IPS-18c (cell line): ENCODE results near the gene ANKRD7.

ENCODE experiments used
- H3K4me3 ChIP-seq: 2 replicates; pipeline ENCODE4 v1.7.0; 2013; ENCODE audit warnings: low read depth, mild to moderate bottlenecking, low read length, moderate library complexity; ENCODE audit not compliant: insufficient read depth
- H3K9me3 ChIP-seq: one replicate; pipeline ENCODE4 v1.6.1; 2013; ENCODE audit warnings: mild to moderate bottlenecking, low read length, moderate library complexity; ENCODE audit not compliant: control insufficient read depth, insufficient read depth

ANKRD7 gene, protein sequence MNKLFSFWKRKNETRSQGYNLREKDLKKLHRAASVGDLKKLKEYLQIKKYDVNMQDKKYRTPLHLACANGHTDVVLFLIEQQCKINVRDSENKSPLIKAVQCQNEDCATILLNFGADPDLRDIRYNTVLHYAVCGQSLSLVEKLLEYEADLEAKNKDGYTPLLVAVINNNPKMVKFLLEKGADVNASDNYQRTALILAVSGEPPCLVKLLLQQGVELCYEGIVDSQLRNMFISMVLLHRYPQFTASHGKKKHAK

DNA sequence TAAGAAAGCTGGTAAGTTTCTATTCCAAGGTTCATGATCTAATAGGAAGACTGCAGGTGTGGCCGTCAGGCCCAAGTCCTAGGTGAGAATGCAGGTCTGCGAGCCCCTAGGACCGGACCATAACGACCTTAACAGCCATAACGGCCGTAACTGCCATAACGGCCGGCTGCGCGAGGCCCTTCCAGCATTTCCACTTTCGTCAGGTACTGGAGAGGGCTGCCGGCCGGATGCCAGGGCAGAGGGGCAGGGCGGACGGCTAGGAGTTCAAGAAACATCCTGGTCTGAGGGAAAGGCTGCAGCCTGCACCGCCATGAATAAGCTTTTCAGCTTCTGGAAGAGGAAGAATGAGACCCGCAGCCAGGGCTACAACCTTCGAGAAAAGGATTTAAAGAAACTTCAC lies at the start of gene ANKRD7:
ANKRD7 (plus strand) TSS at position 184 of the 400 bp plus-strand sequence; CDS start at position 311, 127 bp downstream.
- H3K9me3 ChIP-seq = no peaks in the 10 kb centered on the region
- no peak within 1 kb of the TSS for H3K4me3 ChIP-seq

DNA sequence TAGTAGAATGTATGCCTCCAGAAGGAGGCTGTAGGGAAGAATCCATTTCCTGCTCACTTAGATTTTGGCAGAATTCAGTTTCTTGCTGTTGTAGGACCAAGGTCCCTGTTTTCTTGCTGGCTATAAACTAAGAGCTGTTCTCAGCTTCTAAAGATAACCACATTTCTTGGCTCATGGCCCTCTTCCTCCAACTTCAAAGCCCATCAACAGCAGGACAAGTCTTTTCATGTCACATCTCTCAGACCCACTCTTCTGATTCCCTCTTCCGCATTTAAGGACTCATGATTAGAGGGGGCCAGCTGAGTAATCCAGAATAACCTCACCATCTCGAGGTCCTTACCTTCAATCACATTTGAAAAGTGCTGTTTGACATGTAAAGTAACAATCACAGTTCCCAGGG lies 48.8 kb upstream of the ANKRD7 start:
- no peaks in the 10 kb centered on the region for H3K9me3 ChIP-seq
- H3K4me3 ChIP-seq = no peak overlapping the region

DNA sequence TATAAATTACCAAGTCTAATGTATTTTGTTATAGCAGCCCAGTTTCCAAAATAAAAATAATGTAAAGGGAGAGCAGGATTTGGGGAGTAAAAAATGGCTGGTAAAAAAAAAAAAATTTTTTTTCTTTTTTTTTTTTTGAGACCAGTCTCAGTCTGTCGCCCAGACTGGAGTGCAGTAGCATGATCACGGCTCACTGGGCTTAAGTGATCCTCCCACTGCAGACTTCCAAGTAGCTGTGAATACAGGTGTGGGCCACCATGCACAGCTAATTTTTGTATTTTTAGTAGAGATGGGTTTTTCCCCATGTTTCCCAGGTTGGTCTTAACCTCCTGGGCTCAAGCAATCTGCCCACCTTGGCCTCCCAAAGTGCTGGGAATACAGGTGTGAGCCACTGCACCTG lies 45.3 kb upstream of the ANKRD7 start:
- Histone ChIP-seq H3K4me3 (no peak overlapping the region), H3K9me3 (no peaks in the 10 kb centered on the region)

DNA sequence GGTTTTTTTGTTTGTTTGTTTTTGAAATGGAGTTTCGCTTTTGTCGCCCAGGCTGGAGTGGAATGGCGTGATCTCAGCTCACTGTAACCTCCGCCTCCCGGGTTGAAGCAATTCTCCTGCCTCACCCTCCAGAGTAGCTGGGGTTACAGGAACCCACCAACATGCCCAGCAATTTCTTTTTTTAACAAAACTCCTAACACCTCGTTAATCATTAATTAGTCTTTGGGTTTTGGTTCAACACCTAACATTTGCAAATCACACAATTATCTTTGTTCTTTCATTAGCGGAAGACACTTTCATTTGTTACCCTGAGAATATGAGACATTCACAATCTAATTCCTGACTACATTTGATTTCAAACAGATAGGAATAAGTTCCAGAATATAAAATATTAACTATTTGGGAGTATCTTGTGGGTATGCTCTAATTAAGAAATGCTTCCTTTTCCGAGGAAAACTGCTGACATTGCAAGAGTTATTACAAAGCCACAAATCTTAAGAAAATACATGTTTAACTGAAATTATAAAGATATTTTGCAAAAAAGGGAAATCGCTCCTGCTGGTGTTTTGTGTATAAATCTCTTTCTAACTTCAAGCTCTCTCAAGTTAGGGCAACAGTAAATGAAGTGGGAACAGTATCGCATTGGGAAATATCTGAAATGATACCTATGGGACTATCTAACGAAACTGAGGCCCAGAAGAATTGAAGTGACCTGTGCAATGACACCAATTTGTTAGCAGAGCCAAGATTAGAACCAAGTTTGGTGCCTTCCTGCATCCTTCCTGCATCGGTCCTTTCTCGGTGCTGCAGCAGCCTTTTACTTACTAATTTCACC lies 41.7 kb upstream of the ANKRD7 start:
- Histone ChIP-seq H3K9me3 (no peaks in the 10 kb centered on the region), H3K4me3 (peak overlapping the region; percentile 86)

DNA sequence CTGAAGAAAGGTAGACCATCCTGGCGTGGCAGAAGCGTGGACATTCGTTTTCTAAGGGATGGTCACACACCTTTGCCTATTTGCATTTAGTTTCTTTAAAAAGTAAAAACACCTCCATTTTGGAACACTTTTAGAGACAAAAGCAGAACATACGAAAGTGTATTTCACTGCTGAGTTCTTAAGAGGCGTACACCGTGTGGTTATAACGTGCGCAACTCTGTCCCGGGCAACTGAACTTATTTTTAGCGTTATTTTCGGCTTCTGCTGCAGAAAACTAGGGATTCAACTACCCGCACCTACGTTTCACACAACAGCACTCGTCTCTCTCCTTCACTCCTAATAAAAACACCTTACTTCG lies 41.1 kb upstream of the ANKRD7 start:
- Histone ChIP-seq H3K4me3 (peak overlapping the region; percentile 86), H3K9me3 (no peaks in the 10 kb centered on the region)

DNA sequence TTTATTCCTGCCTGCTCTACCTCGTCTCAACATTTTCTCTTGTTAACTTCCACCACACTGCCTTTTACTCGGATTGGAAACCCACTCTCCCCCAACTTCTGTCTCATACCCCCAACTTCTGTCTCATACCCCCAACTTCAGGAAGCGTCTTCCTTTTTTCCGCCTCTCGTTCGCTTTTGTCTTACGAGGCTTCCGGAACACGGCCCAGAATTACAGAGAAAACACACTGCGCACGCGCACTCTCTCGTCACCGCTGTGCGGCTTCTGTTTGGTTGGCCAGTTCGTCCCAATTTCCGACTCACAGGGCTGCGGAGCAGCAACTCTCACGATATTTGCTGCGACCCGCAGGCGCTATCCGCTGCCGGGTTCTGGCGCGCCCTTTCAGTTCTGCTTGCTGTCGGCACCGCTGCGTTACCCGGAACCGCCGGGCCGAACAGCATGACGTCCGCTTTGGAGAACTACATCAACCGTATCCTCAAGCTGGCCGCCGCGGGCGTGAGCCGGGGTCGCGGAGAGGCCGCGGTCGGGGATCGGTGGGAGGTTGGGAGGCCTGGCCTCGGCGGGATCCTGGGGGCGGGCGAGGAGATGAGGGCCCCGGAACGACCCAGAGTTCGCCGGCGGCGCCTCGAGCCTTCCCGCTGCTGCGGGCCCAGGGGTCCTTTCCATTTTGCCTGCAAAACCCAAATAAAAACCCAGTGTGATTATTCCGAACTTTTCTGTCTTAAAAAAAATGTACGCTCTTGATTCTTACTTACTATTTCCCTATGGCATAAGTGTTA lies 40.5 kb upstream of the ANKRD7 start, which contains the start of gene LSM8:
LSM8 (plus strand) TSS at position 379 of the 779 bp plus-strand sequence; CDS start at position 439, 60 bp downstream.
- Histone ChIP-seq H3K9me3 (no peaks in the 10 kb centered on the region), H3K4me3 (peak within 1 kb of the TSS; percentile 86)

DNA sequence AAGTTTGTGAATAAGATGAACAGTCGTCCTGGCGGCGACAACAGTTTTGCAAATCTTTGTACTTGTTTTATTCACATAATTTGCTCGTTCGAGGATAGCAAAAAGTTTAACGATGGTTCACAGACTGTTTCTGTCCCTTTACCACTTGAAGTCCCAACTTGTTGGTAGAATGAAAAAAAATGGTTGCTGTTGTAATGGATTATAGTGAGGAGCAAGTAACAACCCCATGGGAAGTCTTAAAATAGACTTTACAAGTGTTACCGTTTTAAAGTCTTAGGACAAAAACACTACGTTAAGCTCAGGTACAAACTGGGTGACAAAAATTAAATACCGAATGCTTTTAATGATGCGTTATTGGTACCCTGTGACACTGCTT lies 40.0 kb upstream of the ANKRD7 start:
- peak overlapping the region; percentile 86 for H3K4me3 ChIP-seq

DNA sequence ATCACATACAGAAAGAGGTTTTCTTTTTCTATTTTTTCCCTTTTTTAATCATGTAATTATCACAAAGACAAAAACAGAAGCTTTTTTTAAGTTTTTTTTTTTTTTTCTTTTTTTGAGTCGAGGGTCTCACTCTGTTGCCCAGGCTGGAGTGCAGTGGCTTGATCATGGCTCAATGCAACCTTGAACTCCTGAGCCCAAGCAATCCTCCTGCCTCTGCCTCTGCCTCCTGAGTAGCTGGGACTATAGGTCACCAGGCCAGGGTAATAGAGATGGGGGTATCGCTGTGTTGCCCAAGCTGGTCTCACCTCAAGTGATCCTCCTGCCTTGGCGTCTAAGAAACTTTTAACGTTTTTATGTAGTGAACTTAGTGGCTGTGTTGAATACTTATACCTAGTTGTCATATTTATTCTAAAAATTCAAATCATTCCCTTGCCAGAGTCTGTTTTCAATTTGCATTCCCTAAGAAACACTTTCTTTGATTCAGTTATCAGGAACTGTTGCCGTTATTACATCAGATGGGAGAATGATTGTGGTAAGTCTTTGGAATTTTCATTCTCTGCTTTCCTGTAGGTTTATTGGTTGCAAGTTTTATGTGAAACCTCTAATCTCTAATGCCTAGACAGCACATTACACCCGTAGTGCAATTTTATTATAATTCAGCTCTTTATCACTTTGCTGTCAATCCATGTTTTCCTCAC lies 39.2 kb upstream of the ANKRD7 start:
- no peak overlapping the region for H3K4me3 ChIP-seq
- no peaks in the 10 kb centered on the region for H3K9me3 ChIP-seq

More for the DNA sequence above, 40.0 kb upstream of the ANKRD7 start:
- H3K9me3 ChIP-seq = no peaks in the 10 kb centered on the region

DNA sequence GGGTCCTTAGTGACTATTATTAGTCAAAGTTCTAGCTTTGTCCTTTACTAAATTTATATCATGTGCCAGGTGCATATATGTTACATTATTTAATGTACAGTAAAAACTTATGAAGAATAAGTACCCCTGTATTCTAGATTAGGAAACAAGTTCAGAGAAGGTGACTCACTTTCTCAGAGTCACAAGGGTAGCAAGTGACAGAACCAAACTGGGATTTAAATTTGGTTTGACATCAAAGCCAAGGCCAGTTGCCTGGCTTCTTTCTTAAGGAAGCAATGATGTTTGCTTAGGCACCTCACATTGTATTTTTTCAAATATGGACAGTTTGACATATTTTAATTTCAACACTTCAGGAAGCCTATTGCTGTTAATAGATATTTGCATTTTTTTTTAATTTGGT lies 38.0 kb upstream of the ANKRD7 start:
- H3K4me3 ChIP-seq = no peak overlapping the region

DNA sequence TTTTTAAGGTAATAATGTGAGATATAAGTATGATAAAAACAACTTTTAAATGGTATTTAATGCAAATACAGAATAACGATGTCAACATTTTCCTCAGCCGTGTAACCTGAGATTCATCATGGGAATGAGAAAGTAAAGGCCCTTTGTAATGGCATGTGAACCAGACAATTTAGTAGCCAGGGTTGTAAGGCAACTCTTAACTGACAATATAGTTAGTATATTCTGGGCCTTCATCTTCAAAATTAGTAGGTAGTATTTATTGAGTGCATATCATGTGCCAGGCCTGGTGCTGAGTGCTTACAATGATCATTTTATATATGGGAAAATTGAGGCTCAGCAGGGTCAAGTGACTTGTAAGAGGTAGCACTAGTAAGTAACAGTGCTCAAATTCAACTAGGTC lies 29.9 kb upstream of the ANKRD7 start:
- Histone ChIP-seq H3K4me3 (no peak overlapping the region), H3K9me3 (no peaks in the 10 kb centered on the region)

More for the DNA sequence above, 38.0 kb upstream of the ANKRD7 start:
- H3K9me3 ChIP-seq = no peaks in the 10 kb centered on the region

DNA sequence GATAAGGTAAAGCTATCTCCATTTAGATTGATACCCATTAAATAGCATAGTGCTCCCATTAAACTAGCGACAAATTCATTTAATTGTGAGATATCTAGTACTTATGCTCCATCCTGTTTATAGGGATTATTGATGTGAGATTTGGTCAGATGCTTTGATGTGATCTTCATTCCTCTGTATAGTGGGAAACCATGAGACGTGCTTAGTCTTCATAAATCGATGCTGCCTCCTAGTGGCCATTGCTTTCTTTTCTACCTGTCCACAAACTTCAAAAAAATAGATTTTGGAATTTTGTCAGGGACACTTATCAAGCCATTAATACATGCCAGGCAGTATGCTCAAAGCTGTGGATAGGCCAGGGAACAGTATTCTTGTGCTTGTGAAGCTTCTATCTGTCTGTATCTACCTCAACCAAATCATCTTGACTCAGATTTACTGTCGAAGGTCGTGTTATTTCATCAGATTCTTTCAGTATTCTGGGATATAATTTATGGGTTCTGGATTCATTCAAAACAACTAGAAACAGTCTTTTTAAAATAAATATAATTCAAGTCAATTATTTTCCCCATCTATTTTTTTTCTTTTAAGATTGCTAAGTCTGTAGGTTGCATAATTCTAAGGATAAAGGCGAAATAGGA lies 28.5 kb upstream of the ANKRD7 start:
- H3K4me3 ChIP-seq = no peak overlapping the region
- H3K9me3 ChIP-seq = no peaks in the 10 kb centered on the region

DNA sequence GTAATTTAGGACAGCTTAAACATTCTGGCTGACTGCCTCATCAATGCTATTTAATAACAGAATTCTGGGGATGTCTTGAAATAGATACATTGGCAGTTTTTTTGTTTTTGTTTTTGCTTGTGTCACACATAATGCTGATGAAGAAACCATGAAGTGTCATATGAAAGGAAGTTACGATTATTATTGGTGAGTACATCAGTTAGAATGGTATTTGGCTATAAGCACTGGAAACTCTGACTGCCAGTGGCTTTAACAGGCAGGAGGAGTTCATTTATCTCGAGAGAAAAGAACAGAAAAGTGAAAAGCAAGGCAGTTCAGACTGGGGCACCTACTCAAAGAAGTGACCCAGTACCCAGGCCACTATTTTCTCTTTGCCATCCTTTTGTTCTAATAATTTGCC lies 22.4 kb upstream of the ANKRD7 start:
- no peak overlapping the region for H3K4me3 ChIP-seq
- no peaks in the 10 kb centered on the region for H3K9me3 ChIP-seq

DNA sequence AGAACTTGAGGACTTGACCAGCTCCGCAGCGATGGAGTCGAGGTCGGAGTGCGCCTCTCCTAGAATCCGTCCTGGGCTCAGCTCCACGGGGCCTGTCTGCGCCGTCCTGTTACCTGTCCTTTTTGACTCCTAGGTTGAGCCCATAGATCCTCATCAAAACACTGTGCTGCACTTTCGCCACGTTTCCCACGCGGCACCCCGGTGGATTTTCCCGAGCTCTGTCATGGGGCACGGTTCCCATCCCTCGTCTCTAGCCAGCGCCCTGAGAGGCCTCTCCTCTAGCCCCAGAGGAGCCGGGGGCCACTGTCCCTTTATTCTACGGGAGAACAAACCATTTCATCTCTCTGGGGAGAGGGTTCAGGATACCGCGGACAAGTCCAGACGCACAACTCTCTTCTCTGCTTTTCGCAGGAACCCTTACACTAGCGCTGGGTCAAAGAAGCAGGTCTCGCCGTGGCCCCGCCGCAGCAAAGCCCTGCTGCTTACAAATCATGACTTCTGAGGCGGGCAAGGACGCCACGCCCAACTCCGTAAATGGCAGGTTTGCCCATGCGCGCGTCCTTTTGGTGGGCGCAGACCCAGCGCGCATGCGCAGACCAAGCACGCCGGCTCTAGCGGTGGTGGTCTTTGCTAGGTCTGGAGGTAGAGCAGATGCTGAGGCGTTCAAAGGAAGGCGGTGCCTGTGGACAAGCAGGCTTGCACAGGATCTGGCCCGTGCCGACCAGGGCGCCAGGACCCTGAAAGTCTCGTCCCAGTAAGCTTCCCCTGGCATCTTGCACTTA lies 10.3 kb upstream of the ANKRD7 start:
- Histone ChIP-seq H3K9me3 (no peaks in the 10 kb centered on the region), H3K4me3 (peak overlapping the region; percentile 26; the same call in 1 of the 2 replicates)

DNA sequence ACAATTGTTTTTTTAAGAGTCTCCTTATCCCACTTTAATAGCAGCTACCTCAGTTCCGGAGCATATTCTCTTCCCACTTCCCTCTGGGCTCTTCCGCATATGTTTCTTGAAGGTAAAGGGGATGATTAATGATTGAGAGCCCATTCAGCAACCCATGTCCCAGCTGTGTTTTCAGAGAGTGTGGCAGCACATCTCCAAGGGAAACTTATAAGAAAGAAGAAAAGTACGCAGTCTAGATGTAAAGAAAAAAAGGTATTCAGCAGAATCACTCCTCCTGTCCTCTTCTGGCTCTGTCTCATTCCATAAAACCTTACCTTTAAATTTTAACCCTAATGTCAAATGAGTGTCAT lies 9.7 kb upstream of the ANKRD7 start:
- Histone ChIP-seq H3K9me3 (no peaks in the 10 kb centered on the region), H3K4me3 (peak overlapping the region; percentile 26; the same call in 1 of the 2 replicates)

DNA sequence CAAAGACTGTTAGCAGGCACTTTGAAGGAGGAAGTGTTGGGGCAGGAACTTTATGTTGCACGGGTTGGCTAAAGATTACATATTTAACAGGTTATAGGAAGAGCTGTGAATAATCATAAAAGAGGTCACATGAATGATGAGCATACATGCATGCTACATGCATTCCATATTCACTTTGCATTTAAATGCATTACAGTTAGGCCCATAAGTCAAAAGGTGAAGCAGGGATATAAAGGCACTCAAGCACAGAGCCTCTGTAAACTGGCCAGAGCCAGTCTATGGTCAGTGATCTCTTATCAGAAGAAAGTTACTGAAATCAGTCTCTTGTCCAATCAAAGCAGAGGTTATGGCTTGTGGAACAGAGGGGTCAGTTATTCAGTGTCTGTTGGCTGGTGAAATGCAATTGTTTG lies 7.3 kb upstream of the ANKRD7 start:
- no peaks in the 10 kb centered on the region for H3K9me3 ChIP-seq
- no peak overlapping the region for H3K4me3 ChIP-seq
